Retinal pigment epithelial cell (primary cell): ENCODE measurements around the gene ETNK2.

Experiments
- DNase-seq: peaks from one replicate; pipeline ENCODE4 v3.0.0-alpha.2; 2010; ENCODE audit warnings: low read depth
- H3K4me3 ChIP-seq: 2 replicates; pipeline ENCODE4 v1.5.1; 2011; ENCODE audit warnings: mild to moderate bottlenecking, low read length, control low read depth, moderate library complexity
- TF ChIP-seq, protein P1 (sequence below): conservative IDR thresholded peaks from 2 replicates; pipeline ENCODE4 v1.5.1; 2011; ENCODE audit warnings: low read depth, low read length, control low read depth, inconsistent platforms

The ETNK2 gene

GRCh38 chr1:204115116-204115515 lies 36.7 kb downstream of the ETNK2 start:
- H3K4me3 ChIP-seq = no peak overlapping the region
- TF ChIP-seq, protein P1, sequence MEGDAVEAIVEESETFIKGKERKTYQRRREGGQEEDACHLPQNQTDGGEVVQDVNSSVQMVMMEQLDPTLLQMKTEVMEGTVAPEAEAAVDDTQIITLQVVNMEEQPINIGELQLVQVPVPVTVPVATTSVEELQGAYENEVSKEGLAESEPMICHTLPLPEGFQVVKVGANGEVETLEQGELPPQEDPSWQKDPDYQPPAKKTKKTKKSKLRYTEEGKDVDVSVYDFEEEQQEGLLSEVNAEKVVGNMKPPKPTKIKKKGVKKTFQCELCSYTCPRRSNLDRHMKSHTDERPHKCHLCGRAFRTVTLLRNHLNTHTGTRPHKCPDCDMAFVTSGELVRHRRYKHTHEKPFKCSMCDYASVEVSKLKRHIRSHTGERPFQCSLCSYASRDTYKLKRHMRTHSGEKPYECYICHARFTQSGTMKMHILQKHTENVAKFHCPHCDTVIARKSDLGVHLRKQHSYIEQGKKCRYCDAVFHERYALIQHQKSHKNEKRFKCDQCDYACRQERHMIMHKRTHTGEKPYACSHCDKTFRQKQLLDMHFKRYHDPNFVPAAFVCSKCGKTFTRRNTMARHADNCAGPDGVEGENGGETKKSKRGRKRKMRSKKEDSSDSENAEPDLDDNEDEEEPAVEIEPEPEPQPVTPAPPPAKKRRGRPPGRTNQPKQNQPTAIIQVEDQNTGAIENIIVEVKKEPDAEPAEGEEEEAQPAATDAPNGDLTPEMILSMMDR = no peak
- DNase-seq = no peak

- peak; percentile 76 for DNase-seq
- H3K4me3 ChIP-seq = no peak overlapping the region
- TF ChIP-seq, protein P1 = no peak
Measured at GRCh38 chr1:204114606-204115005, 37.2 kb downstream of the ETNK2 start.

DNA sequence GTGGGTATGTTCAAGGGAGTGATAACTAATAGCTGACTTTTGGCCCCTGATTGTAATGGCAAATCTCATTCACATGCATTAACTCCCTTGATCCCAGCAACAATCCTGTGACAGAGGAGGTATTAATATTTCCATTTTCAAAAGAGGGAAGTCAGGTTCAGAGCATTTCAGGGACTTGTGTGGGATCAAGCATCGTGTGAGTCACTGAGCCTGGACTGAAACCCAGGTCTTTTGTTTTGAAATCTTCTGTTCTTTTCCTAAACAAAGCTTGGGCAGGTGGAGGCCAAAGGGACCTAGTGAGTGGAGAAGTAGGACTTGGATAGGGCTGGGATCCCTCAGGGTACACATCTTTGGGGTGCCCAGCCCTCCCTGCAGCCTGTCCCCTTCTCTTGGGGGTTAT lies 37.9 kb downstream of the ETNK2 start:
- TF ChIP-seq, protein P1 = no peak
- DNase-seq = peak; percentile 68
- no peak overlapping the region for H3K4me3 ChIP-seq

DNA sequence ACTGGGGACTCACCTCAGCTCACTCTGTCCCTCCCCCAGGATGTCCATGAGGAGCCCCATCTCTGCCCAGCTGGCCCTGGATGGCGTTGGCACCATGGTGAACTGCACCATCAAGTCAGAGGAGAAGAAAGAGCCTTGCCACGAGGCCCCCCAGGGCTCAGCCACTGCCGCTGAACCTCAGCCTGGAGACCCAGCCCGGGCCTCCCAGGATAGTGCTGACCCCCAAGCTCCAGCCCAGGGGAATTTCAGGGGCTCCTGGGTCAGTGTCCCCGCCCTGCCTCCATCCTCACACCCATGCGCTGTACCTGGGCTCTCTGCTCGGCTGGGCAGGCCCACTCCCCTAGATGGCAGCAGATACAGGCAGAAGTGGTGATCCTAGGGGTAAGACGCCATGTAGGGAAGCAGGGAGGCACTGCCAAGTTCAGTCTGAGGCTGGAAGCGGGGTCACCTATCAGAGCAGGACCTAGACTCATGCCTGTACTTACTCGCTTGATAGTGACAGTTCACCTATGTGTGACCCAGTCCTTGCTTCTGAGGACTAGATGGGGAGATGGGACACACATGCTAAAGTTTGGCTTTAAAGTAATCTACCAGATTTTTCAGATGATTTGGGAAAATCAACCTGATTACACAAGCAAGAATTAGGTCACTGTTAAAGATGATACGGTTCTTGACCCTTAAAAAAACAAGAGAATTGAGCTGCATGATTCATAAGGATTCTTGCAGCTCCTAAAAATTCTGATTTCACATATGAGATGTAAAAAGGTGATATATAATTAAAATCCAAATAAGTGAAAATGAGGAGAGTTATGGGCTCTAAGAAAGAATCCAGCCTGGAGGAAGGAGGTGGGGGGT lies 38.7 kb downstream of the ETNK2 start:
- DNase-seq = no peak
- H3K4me3 ChIP-seq = no peak overlapping the region
- TF ChIP-seq, protein P1 = peak; percentile 24

DNA sequence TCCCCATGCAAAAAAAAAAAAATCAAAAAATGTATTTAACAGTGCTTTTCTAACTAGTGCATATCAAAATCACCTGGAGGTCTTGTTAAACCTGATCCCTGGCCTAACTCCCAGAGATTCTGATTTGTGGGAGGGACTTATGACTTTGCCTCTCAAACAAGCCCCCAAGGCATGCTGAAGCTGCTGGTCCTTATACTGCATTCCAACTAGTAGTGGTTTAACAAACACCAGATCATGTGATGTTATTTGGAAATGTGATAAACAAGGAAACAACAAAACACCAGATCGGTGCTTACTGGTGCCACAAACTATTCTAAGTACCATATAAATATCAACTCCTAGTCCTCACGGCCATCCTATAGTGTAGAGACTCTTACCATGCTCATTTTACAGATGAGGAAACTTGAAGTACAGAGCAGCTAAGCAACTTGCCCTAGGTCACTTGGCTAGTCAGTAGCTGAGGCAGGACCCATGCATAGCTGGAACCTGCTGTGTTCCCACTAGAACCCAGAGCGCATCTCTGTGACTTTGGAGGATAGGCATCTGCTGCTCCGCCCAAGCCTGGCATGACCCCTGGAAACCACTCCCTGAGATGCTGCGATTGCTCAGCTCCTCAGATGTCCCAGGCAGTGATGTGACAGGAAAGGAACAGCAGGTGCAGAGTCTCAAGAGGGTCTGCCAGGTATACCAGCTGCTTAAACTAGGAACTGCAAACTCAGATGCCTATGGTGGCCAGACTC lies 40.8 kb downstream of the ETNK2 start:
- TF ChIP-seq, protein P1 = no peak
- no peak for DNase-seq
- H3K4me3 ChIP-seq = no peak overlapping the region

- no peak overlapping the region for H3K4me3 ChIP-seq
- TF ChIP-seq, protein P1 = no peak
- DNase-seq = no peak
Measured at GRCh38 chr1:204108312-204109141, 43.3 kb downstream of the ETNK2 start.
